ENCODE data around the gene POP4. TPM values are rescaled to one million over a fixed set of nuclear protein-coding genes. Genes with fewer than 3 reads are reported as not detected.

Gene POP4
- total RNA-seq, 1 donor from 2014 or later = 58.8 TPM

DNA sequence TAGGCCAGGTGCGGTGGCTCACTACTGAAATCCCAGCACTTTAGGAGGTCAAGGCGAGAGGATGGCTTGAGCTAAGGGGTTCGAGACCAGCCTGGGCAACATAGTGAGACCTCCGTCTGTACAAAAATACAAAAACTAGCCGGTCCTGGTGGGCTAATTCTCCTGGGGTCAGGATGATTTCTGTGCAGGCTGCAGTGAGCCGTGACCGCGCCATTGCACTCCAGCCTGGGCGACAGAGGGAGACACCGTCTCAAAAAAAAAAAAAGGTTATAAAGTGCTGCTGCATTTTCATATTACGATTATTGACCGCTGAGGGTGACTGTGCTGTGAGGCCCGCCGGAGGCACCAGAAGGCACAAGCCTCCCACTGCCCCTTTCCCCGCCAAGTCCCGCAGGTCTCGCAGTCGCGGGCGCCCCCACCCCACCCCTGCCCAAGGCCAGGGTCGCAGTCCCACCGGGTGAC, 58.7 kb downstream of the POP4 start:
- TF ChIP-seq CTCF (IDR thresholded peaks at IDR 0.05) = peak; percentile 28
- H3K9me3 ChIP-seq = no peaks in the 10 kb centered on the region
- peaks cover 42% of the 10 kb centered on the region for H3K4me1 ChIP-seq
- intact Hi-C loops (cut with DNase I) = no loop called here
- H3K36me3 ChIP-seq = peaks cover 4% of the 10 kb centered on the region
- no peak for ATAC-seq
- H3K4me3 ChIP-seq = peak overlapping the region; percentile 91
- H3K27me3 ChIP-seq = no peaks in the 10 kb centered on the region
- no peak for DNase-seq
- peak overlapping the region; percentile 74 for H3K27ac ChIP-seq

GRCh38 chr19:29665215-29665825, 59.2 kb downstream of the POP4 start, which contains the start of gene PLEKHF1:
Gene PLEKHF1 (plus strand): TSS chr19:29665461. CDS start chr19:29673840, 8,379 bp downstream.
- no peak for TF ChIP-seq CTCF (IDR thresholded peaks at IDR 0.05)
- DNase-seq = peak; percentile 94
- ATAC-seq = peak; percentile 97
- intact Hi-C loops (cut with DNase I) = no loop called here
- Histone ChIP-seq H3K4me1 (peaks cover 42% of the 10 kb centered on the region), H3K27me3 (no peaks in the 10 kb centered on the region), H3K9me3 (no peaks in the 10 kb centered on the region), H3K27ac (peak within 1 kb of the TSS; percentile 74), H3K4me3 (peak within 1 kb of the TSS; percentile 91), H3K36me3 (peaks cover 4% of the 10 kb centered on the region)

- intact Hi-C loops (cut with DNase I) = no loop called here
- Histone ChIP-seq H3K4me1 (peaks cover 46% of the 10 kb centered on the region), H3K4me3 (peak overlapping the region; percentile 91), H3K27ac (peak overlapping the region; percentile 74), H3K27me3 (no peaks in the 10 kb centered on the region), H3K36me3 (peaks cover 4% of the 10 kb centered on the region), H3K9me3 (no peaks in the 10 kb centered on the region)
- DNase-seq (peak; percentile 67), ATAC-seq (peak; percentile 17)
- TF ChIP-seq CTCF (IDR thresholded peaks at IDR 0.05) = no peak
Observed at GRCh38 chr19:29665826-29666577, 59.9 kb downstream of the POP4 start.

Other genes with a start within 250 kb of the POP4 start
- gene VSTM2B, start 80.3 kb upstream of the POP4 start, total RNA-seq = not detected
- gene PLEKHF1, start 59.2 kb downstream of the POP4 start, total RNA-seq = 17.3 TPM
- 22.1 TPM for gene C19orf12, start 109.0 kb downstream of the POP4 start, total RNA-seq
- 0.55 TPM for gene CCNE1, start 205.7 kb downstream of the POP4 start, total RNA-seq